ENCODE results near the gene JUND.

JUND gene

GRCh38 chr19:18289471-18290301, 8.3 kb upstream of the JUND start:
- no peak for DNase-seq

- no peak for DNase-seq
These were observed 6.7 kb upstream of the JUND start for GRCh38 chr19:18287836-18288772.

- no peak for DNase-seq
These were observed 5.7 kb upstream of the JUND start for GRCh38 chr19:18286973-18287635.

GRCh38 chr19:18284712-18285360, 3.4 kb upstream of the JUND start:
- DNase-seq, result no peak

- no peak for DNase-seq
These were observed 1.9 kb upstream of the JUND start for GRCh38 chr19:18283338-18283737.

GRCh38 chr19:18282788-18283141, 1.3 kb upstream of the JUND start:
- DNase-seq, result no peak

GRCh38 chr19:18282021-18282787, 782 bp upstream of the JUND start:
- peak; percentile 67 for DNase-seq

GRCh38 chr19:18280247-18281081, 958 bp downstream of the JUND start:
- DNase-seq, result peak; percentile 68

- DNase-seq, result peak; percentile 92
These were observed 1.7 kb downstream of the JUND start for GRCh38 chr19:18279516-18280246.

- DNase-seq, result no peak
These were observed 2.2 kb downstream of the JUND start for GRCh38 chr19:18279266-18279515.

- no peak for DNase-seq
These were observed 2.7 kb downstream of the JUND start for GRCh38 chr19:18278521-18279265.

GRCh38 chr19:18274781-18275356, 6.6 kb downstream of the JUND start:
- no peak for DNase-seq

- DNase-seq, result no peak
These were observed 7.1 kb downstream of the JUND start, which contains the start of gene IQCN for GRCh38 chr19:18274219-18274780. TSS of gene IQCN (minus strand) at chr19:18274452. CDS start at chr19:18269478, 4,974 bp downstream.

GRCh38 chr19:18273561-18274218, 7.7 kb downstream of the JUND start:
- DNase-seq, result no peak

GRCh38 chr19:18271433-18271841, 10.0 kb downstream of the JUND start:
- no peak for DNase-seq

- no peak for DNase-seq
These were observed 11.1 kb downstream of the JUND start for GRCh38 chr19:18270326-18270725.

- DNase-seq, result no peak
These were observed 12.2 kb downstream of the JUND start for GRCh38 chr19:18269070-18269723.
